GM19043 (cell line): ENCODE data around the gene ZC2HC1B.

ENCODE experiments used
- ATAC-seq: cut with Tn5 transposase; IDR thresholded peaks from one replicate; pipeline ENCODE4 v1.9.1; 2021; ENCODE audit warnings: low read depth; ENCODE audit not compliant: unreplicated experiment

Gene ZC2HC1B

DNA sequence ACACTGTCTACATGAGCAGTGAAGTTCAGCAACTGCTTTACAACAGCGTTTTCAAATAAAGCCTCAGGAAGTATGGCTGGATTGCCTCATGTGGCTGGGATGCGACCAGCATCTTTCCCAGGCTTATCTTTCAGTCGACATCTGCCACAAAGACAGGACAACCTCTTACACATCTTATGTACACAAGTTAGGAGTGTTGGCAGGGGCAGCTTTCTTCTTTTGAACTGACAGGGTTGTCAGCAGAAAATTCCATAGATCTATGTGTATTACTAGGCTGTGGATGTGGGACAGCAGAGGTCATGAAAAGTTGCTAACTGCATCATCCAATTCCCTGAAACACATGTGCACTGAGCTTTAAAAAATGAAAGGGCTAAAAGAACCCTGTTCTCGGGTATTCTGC is 95.7 kb downstream of the ZC2HC1B start:
- no peak for ATAC-seq

DNA sequence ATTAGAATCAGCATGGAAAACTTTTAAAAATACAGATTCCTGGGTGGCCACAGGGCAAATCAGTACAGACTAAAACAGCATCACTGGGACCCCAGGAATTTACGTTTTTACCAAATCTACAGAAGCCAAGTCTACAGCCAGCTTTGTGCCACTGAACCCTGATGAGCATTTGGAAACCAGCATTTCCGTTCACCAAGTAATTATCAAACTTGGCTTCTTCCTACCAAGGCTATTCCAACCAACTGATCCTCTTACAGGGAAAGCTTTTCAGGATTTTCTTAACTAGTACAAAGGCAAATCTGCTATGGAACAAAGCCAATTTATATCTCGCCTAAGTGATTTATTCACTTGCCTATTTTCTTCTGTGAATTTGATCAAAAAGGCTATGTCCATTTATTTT is 96.8 kb downstream of the ZC2HC1B start:
- ATAC-seq, result no peak

DNA sequence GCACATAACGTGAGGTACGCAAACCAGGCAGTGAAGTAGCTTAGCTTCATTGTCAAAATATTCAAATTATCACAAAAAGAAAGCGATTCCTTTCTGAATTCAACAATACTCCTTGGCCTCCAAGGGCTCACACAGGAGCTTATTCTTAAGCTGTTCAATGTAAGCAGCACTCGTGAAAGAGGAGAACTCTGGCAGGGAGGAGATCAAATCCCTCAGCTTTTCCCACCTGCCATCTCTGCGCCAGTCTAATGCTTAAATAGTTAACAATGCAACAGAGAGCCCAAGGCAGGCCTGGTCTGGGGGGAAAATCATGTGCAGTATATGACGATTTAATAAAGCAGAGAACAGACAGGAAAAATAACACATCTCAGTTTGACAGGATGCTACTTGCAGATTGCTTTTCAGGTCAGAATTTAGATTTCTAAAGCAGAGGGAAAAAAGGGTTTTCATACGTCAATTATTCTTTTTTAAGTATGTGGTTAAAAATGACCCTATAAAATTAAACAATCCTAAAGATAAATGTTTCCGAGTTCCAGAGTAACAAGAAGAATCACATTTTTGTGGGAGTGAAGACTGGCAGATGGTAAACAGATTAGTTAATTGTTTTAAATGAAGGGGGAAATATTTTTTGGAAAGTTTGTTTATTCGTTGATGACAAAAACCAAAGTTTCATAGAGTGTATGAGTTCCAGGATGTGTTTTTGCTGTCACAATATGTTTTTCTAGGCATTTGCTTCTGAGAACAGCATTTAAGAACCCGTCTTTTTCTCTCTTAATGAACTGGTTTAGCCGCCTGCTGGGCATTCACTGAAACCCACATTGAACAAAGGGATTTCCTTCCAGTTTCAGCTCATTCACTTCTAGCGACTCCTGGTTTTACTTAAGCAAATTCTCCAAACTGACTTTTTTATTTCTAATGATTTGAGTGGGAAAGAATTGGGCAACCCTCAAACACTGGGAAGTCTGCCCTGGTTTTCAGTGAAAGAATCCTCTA is 97.9 kb downstream of the ZC2HC1B start:
- ATAC-seq, result no peak

DNA sequence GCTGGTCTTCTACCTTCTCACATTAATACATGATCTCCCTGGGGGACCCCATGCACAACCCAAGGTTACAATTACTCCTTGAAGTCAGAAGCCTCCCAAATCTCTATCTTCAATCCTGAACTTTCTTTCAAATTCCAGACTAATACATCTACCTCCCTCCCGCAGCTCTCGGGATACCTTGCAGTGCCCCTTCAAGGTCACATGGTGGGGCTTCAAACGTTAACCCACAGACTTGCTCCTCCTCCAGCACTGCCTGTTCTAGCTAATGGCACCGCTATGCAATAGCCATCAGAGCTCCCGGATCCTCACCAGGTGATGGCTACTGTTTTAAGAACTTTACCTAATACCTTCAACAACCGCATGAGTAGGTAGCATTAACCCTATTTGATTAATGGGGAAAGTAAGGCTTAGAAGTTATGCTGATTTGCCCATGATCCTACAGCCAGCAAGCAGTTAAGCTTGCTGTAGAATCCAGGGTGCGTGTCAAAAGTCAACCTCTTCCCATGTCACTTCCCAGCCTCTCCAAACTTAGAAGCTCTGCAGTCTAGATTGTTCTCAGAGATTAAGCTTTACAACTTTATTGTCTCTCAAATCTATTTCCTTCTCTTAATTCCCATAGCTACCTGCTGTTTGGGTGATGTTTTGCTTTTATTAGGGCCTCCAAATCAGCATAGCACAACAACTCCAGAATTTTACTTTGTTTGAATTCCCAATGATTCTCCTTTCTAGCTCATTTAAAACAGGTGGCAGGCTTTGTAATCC is 99.1 kb downstream of the ZC2HC1B start:
- ATAC-seq, result no peak

DNA sequence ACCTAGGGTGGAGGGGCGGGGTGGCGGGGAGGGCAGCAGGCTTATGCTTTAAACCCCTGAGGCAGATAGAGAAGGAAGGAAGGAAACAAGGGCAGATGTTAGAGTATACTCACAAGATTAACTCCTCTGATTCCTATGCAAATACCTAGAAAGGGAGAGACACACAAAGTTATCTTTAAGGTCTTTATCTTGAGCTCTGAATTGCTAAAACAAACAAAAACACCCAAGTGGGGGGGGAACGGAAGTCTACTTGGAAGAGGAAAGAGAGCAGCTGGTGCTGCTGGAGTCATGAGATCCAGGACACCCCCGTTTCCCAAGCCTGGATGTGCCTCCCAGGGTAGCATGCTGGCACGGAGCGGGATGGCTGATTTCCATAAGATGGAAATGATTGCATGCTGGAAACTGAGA is 100.4 kb downstream of the ZC2HC1B start:
- no peak for ATAC-seq

DNA sequence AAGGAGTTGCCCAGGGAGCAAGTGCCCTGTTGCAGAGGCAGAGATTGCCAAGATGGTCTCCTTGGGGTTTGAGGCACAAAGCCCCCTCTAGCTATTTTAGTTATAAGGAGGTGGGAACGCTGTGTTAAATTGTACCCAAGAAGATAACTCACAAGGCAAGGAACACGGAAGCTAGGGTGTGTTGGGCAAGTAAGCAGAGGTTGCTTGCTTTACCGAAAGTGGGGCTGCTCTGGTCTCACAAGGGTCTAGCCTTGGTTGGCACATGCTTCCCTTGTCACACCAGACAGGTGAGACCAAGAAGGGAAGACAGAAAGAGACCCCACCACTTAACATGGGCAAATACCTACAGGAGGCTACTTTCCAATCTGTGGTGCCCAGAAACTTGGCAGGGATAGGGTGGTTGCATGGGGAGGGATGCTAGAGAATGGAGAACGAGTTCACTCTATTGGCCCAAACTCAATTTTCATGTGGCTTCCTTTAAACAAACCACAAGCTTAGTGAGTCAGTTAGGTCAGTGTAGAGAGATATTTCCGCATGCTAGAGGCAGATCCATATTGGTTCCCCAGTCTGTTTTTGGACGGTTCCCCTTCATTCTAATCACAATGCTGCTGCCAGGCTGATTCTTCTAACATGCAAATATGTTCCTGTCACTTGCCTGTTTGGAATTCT is 101.4 kb downstream of the ZC2HC1B start:
- no peak for ATAC-seq

DNA sequence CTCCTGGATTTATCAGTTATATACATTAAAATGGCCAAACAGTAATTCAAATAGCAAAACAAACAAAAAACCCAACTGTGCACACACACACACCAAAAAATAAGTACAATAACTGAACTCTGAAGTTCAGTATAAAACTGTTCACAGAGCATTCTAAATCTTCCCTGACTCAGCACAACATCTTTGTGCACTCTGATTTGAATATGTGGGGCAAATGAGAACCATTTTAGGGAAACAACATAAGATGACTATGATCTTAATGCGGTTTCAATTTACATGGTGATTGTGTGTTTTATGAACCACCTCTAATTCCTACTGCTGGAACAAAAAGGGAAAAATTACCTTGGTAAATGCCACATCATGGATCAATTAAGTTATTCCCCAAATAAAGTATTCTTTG is 102.0 kb downstream of the ZC2HC1B start:
- no peak for ATAC-seq

DNA sequence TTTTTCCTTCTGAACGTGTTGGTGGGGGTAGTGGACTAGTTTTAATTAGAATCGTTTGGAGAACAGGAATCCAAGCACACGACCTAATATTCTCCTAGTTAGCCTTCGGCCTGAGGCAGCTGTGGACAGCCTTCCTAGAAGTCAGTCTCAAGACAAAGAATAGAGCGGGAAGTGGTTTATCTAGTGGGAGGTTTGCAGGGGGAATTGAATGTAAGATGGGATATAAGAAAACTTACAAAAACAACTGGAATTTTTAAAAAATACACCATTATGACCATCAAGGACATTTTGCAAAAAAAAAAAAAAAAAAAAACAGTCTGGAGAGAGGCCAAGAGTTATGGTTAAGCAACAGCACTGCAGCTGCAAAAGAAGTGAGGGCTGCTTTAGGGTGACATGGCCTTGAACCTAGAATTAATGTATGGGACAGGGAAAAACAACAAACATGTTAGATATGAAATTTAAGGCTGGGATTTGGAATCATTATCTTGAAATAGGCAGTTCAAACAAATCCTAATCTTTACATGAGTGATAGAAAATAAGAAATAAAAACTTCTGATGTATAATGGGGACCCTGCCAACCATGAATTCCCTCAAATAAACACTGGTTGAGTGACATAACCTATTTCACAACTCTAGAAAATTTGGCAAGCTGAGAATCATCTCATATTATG is 103.6 kb downstream of the ZC2HC1B start:
- no peak for ATAC-seq

DNA sequence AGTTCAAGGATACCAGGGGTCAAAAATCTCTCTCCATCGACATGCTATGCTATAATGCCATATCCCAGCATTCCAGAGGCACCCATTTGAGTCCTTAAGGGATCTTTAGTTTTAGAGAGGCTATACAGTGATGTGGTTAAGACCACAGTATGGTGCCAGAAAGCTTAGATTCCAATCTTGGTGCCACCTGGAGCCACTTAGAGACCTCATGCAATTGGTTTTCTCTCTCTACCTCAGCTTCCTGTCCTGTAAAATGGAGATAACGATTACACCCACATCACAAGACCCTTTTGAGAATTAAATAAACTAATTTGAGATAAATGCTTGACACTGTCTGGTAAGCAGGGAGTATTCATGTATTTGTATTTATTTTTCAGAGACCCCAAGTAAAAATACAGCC is 104.8 kb downstream of the ZC2HC1B start:
- no peak for ATAC-seq

DNA sequence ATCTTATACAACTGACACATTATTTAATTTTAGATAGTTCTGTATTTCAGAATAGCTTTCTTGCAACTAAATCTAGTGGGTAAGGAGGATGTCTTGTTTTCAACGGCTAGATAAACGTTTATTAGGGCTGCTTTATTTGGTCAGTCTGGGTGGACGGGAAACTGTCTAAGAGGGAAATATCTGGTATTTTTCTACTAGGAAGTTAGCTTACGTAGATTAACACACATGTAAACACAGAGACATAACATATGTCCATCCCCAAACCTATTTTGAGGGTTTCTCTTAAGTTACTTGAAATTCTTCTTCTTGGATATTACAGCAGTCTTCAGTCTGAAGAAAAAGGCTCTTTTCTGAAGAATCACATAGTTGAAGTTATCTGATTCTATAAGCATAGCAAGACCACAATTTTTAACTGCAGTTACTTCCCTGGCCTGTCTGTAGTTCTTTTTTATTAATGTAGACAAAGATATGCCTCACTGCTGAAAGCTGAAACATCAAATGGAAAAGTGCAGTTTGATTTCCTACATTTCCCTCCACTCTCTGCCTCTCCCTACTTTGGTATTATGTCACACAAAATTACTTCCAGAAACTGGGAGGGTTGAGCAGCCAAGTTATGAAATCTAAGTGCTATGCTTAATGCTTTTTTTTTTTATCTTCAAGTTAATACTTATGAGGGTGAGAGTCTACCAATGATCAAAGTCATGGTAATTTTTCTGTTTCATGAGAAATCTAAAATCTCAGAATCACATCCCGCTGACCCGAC is 106.4 kb downstream of the ZC2HC1B start:
- no peak for ATAC-seq

DNA sequence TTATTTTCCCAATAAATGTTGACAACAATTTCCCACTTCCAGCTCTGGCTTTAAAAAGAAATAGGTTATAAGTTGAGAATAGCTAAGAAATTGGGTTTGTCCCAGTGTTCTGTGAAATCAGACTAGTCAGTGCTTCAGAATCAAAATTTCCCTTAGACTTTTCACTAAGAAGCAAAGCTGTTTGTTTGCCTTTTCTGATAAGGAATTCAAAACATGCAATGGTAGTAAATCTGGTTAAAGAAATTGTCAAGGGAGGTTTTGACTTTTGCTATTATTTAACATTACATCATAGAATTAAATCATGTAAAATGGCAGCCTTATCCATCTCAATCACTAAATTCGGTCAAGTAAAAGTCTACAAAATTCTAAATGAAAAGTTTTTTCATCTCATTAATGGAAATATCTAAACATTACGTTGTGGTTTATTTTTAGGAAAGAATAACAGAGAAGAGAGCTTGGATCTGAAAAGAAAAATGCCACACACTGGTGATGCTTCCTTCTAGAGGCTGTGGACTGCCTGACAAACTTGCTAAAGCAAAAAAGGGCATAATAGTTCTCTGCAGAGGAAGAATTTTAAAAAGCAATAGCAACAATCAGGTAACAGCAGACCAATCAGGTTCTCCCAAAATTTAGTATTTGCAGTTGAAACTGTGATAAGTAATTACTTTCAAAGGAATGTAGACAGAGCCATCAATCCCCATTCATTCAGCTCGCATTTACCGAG is 107.4 kb downstream of the ZC2HC1B start:
- no peak for ATAC-seq

DNA sequence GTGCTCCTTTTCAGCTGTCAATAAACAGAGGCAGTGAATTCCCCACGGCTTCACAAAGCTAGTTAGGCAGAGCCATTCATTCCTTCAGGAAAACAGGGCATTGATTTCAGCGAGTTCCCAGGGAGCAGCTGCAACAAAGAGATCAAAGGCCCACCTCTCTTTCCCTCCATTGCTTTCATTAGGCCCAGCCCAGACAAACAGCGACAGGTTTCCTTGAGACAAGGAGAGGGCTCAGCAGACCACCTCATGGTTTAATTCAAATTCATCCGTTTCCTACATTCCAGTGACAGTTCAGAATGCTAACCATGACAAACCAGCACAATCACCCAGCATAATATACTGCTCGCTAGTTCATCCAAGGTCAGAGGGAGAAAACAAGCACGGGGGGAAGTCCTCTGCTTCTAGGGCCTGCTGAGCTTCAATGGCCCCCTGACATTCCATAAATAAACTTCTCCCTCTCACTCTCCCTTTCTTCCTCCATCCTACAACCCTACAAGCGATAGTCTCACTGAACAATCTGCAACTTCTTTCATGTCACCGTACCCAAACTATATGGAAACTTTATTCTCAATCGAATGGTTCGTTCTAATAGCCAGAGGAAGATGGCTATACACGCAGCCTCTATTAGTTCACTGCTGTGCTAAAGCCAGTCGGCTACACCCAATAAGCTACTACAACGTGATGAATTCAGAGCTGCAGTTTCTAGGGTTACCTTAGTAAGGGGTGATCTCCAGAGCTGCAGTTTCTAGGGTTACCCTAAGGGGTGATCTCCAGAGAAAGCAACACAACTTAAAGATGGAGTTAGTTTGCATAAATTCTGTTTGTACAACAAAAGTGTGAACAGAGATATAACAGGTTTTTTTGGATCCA is 109.1 kb downstream of the ZC2HC1B start:
- no peak for ATAC-seq

DNA sequence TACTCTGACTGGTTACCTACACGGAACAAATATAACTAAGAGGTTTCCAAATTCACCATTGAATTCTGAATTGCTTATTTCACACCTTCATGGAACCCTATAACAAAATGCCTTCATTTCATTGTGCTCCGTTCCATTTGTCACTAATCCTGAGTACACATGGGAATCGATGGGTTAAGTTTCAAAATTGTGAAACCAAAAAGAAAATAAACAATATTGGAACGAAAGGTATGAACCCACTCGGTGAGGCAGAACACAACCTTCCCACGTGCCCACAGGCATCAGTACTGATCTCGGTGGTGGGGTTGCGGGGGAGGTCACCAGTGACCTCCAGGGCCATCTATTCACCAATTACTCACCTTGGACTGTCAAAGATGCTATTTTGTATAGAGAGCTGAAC is 109.8 kb downstream of the ZC2HC1B start:
- no peak for ATAC-seq

DNA sequence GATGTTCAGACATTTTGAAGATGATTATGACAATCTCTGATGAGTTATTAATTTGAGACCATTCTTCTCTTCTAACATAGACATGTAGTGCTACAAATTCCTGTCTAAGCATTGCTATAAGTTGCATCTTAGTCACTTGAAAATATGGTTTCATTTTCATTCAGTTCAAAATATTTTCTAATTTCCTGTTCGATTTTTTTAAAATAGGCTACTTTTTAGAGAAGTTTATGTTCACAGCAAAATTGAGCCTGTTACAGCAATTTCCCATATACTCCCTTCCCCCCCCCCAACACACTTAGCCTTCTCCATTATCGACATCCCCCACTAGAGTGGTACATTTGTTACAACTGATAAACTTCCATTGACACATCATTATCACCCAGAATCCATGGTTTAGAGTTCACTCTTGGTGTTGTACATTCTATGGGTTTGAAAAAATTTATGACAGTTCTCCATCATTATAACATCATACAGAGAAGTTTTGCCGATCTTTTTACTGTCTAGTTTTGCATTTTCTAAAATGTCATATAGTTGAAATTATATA is 112.6 kb downstream of the ZC2HC1B start:
- no peak for ATAC-seq

DNA sequence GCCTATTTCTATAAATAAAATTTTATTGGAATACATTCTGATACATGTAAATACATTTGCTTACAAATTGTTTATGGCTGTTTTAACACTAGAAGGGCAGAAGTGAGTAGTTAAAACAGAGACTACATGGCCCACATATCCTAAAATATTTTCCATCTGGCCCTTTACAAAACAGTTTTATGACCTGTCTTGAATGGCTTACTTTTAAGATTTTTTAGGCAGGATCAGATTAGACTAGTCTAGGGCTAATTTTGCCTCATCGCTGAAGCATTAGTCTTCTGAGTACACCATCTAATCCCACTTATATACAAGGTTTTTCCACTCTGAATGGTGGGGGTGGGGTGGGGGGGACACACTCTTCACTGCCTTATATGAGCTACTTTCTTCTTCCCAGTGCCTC is 116.6 kb downstream of the ZC2HC1B start:
- no peak for ATAC-seq

DNA sequence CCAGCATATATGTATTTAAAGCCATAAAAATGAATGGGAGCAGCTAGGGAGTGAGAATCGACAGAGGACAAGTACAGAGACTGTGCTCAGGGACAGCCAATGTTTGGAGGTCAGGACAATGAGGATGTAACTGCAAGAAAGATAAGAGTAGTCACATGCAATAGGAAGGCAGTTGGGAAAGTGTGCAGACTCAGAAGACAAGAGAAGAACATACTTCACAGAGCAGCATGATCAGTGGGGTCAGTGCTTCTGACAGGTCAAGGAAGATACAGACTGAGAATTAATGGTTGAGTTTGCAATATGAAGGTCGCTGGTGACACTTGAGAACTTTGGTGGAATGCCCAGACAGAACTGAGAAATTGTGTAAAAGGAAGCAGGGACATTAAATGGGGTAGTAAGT is 118.7 kb downstream of the ZC2HC1B start:
- no peak for ATAC-seq

DNA sequence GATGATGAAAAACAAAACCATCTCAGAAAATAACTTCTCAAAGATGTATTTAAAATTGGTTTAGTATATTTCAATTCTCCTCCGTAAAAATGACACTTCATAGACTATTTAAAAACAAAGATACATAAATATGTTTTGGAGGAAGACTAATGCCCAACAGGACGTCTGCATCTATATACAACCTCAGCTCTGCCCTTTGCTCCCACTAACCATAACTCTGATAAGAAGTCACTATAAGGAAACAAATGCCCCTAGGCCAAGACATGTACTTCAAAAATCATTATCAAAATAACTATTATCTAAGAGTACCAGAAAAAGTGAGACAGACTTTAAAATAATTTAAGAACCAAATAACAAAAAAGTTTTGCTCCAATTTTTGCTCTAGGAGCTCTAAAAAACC is 120.4 kb downstream of the ZC2HC1B start:
- no peak for ATAC-seq

DNA sequence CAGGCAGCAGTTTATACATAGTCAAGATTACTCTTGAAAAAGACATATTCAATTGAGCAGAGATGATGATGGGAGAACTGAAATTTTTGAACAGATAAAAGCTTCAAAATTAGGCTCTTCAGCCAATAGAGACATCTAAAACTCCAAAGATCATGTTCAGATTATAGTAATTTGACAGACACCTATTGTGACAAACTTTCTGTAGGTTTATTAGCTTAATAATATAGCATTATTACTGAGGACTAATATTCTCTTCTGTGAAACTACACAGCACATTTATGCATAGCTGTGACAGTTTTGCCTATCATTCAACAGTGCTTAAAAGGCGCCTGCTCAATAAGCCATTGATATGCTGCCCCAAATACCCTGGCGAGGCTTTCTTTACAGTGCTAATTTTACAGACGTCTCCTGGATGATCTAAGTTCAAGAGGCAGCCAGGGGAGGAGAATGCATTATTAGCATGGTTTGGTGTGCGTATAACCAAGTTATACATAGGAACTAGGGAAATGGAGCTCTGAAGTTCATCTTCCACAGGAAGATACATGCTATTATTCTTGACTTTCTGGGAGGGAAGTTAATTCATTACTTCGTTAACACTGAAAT is 122.3 kb downstream of the ZC2HC1B start:
- no peak for ATAC-seq
